Heart right ventricle (tissue), 16 donors: ENCODE measurements around the gene MMP21. TPM values are rescaled to one million over a fixed set of nuclear protein-coding genes. Genes with fewer than 3 reads are reported as not detected.
A peak's percentile ranks its signal among the peaks of the same experiment; 100 is the strongest.

ENCODE experiments used
- ATAC-seq, 8 donors: fragments of 200-7000 bp; cut with Tn5 transposase; one replicate each; pipeline ENCODE4 v1.9.1; 2020; ENCODE audit warnings: mild to moderate bottlenecking in 8 of 8, moderate library complexity in 8 of 8, moderate number of reproducible peaks in 1 of 8
- DNase-seq, 2 donors: peaks; one replicate each; pipeline ENCODE4 v3.0.0-alpha.2; 2020
- H3K27ac ChIP-seq, 10 donors: fragments of 200-600 bp; sonication (generic) in 2 of 10; one replicate each; pipeline versions ENCODE4 v1.5.0 to v1.8.0; 2020 to 2022; ENCODE audit warnings: mild to moderate bottlenecking in 3 of 10
- H3K27me3 ChIP-seq, 7 donors: fragments of 200-600 bp; one replicate each; pipeline ENCODE4 v1.8.0; 2021 to 2022; ENCODE audit warnings: mild to moderate bottlenecking in 2 of 7
- H3K36me3 ChIP-seq, 9 donors: fragments of 200-600 bp; sonication (generic) in 1 of 9; one replicate each; pipeline versions ENCODE4 v1.5.0 to v1.8.0; 2020 to 2022; ENCODE audit warnings: mild to moderate bottlenecking in 2 of 9
- H3K4me1 ChIP-seq, 9 donors: fragments of 200-600 bp; sonication (generic) in 1 of 9; one replicate each; pipeline versions ENCODE4 v1.5.0 to v1.8.0; 2020 to 2022; ENCODE audit warnings: mild to moderate bottlenecking in 4 of 9
- H3K4me3 ChIP-seq, 10 donors: fragments of 200-600 bp; sonication (generic) in 2 of 10; one replicate each; pipeline versions ENCODE4 v1.5.0 to v1.8.0; 2020 to 2022; ENCODE audit warnings: mild to moderate bottlenecking in 7 of 10, moderate library complexity in 2 of 10
- H3K9me3 ChIP-seq, 11 donors: fragments of 200-600 bp in 10 of 11; sonication (generic) in 2 of 11; one replicate each; pipeline versions ENCODE4 v1.5.0 to v1.8.0; 2013 to 2022; ENCODE audit warnings: mild to moderate bottlenecking in 2 of 11, control low read depth in 1 of 11, moderate library complexity in 1 of 11
- CTCF ChIP-seq, 9 donors: fragments of 200-600 bp; sonication (generic) in 2 of 9; IDR thresholded peaks; one replicate each; pipeline versions ENCODE4 v1.5.0 to v1.8.0; 2021 to 2022; ENCODE audit warnings: antibody characterized with exemption in 9 of 9, mild to moderate bottlenecking in 5 of 9, moderate library complexity in 1 of 9
- WGBS, 2 donors: extraction: QIAGEN DNeasy Blood & Tissue Kit; methylation state at CpG; one replicate each; pipeline ENCODE4 v1.1.7; 2013; ENCODE audit warnings: inconsistent platforms in 1 of 2; 5-methylcytosine and 5-hydroxymethylcytosine counted together
- intact Hi-C, 10 donors: fragments of 100-400 bp; cut with DNase I; formaldehyde crosslinking; loops; one replicate each; pipeline versions ENCODE4 v1.11.1 to v1.14.2; 2022
- polyA plus RNA-seq, 2 donors: library from polyadenylated mRNA; stranded (reverse); fragments of 200-250 nt; gene quantifications; one replicate each; pipeline ENCODE4 v1.2.3, GENCODE V29; 2013
- total RNA-seq, 10 donors: library from RNA; stranded (reverse); fragmentation: NEBNext Ultra II Directional in 3 of 10; extraction: Animal tissue kit (Norgen Biotek cat#: 25700) in 3 of 10; gene quantifications; one replicate each; pipeline versions ENCODE4 v1.2.1 to v1.2.4, GENCODE V29; 2021 to 2023
- donor health status: Arrhythmogenic right ventricular cardiomyopathy.
- donor health status: ischemic (EF 13 %, LVEDD 7.1; RV severe dilation, severe dysfunction).
- donor health status: healthy with polysubstance abuse.
- donor health status: DM: no; HTN: yes; CAD: no.
- donor health status: DM: no; HTN: no; CAD: no.
- donor health status: ischemic (EF 25% LVEDD 6.9; RV normal size, moderate dysfunction).
- donor health status: ischemic (EF 25% LVEDD 5.7; RV mildly dilated, moderate dysfunction).
- donor health status: healthy.
- donor health status: DM: yes; HTN: yes; CAD: no.
- donor health status: Ischemic cardiomyopathy.
- donor health status: ischemic (EF 35%, LVEDD 5.7; RV mildly dilated, moderate dysfunction).
- donor health status: nonischemic (EF 11% LVEDD 7.7; RV severe dilation, severe dysfunction).
- donor health status: DM: yes; HTN: yes; CAD: no.
- donor health status: PGD.
- donor health status: ischemic (EF 29% LVEDD 5.4; RV normal size, mild dysfunction).
- donor health status: nonischemic (EF 23%, LVEDD 6.1; RV moderate dilation, normal function).

The MMP21 gene
- total and polyA plus RNA-seq, 12 donors = 0.06 to 0.22 (median 0.15) TPM; not detected in 7

- TF ChIP-seq CTCF (IDR thresholded peaks at IDR 0.05) = peak in 1 of 9 donors; percentile 9
- Histone ChIP-seq H3K27me3 (no peaks in the 10 kb centered on the region), H3K4me1 (peaks cover 15 to 47% (median 32%) of the 10 kb centered on the region in 9 donors), H3K4me3 (peak within 1 kb of the TSS; percentile 76 to 100 (median 93)), H3K36me3 (peaks cover 0 to 35% (median 16%) of the 10 kb centered on the region in 9 donors), H3K9me3 (no peaks in the 10 kb centered on the region), H3K27ac (peak within 1 kb of the TSS; percentile 80 to 99 (median 91))
- DNase-seq (peak; percentile 92), ATAC-seq (peak; percentile 93 to 98 (median 96))
- intact Hi-C loops = loop anchor here in 4 of 10 donors (5.0 to 10.0 kb wide), 3 partner anchors 98 to 656 kb away; no protein-coding TSS in a partner anchor
- WGBS, 2 donors = 1% methylated on average over 73 to 74 of the region's 74 CpGs
Measured at GRCh38 chr10:125822878-125823662, 47.4 kb upstream of the MMP21 start, which contains the start of the genes BCCIP and UROS. Gene BCCIP (plus strand): TSS chr10:125823546. CDS start chr10:125823558, 12 bp downstream. Gene UROS (minus strand): TSS chr10:125823258. CDS start chr10:125816499, 6,759 bp downstream.

- intact Hi-C loops = loop anchor here in 4 of 10 donors (5.0 to 10.0 kb wide), 3 partner anchors 96 to 653 kb away; no protein-coding TSS in a partner anchor
- 44 to 52% methylated on average over 1 of the region's 1 CpG for WGBS, 2 donors
- DNase-seq = no peak
- H3K4me3 ChIP-seq = peak overlapping the region in 1 of 10 donors; percentile 0
- no peak overlapping the region for H3K27ac ChIP-seq
- ATAC-seq = no peak
- peaks cover 15 to 42% (median 32%) of the 10 kb centered on the region in 9 donors for H3K4me1 ChIP-seq
- H3K9me3 ChIP-seq = no peaks in the 10 kb centered on the region
- H3K36me3 ChIP-seq = peaks cover 0 to 20% (median 0%) of the 10 kb centered on the region in 9 donors
- TF ChIP-seq CTCF (IDR thresholded peaks at IDR 0.05) = no peak
- no peaks in the 10 kb centered on the region for H3K27me3 ChIP-seq
Measured at GRCh38 chr10:125820701-125821100, 45.1 kb upstream of the MMP21 start.

GRCh38 chr10:125817337-125817946 lies 41.8 kb upstream of the MMP21 start:
- ATAC-seq (no peak), DNase-seq (no peak)
- intact Hi-C loops = no loop called here
- Histone ChIP-seq H3K9me3 (no peaks in the 10 kb centered on the region), H3K4me3 (no peak overlapping the region), H3K4me1 (peaks cover 5 to 21% (median 11%) of the 10 kb centered on the region in 9 donors), H3K27ac (no peak overlapping the region), H3K36me3 (peaks cover 0 to 45% (median 16%) of the 10 kb centered on the region in 9 donors), H3K27me3 (no peaks in the 10 kb centered on the region)
- TF ChIP-seq CTCF (IDR thresholded peaks at IDR 0.05) = no peak
- 85 to 89% methylated on average over 6 of the region's 6 CpGs for WGBS, 2 donors

- intact Hi-C loops = no loop called here
- DNase-seq = no peak
- Histone ChIP-seq H3K4me3 (no peak overlapping the region), H3K4me1 (peaks cover 0 to 12% (median 2%) of the 10 kb centered on the region in 9 donors), H3K9me3 (no peaks in the 10 kb centered on the region), H3K36me3 (peaks cover 0 to 54% (median 18%) of the 10 kb centered on the region in 9 donors), H3K27ac (no peak overlapping the region), H3K27me3 (no peaks in the 10 kb centered on the region)
- no peak for TF ChIP-seq CTCF (IDR thresholded peaks at IDR 0.05)
- WGBS, 2 donors = 75 to 80% methylated on average over 4 of the region's 4 CpGs
- no peak for ATAC-seq
Measured at GRCh38 chr10:125816548-125816947, 40.9 kb upstream of the MMP21 start.
